ENCODE data around the gene MVB12B. TPM values are rescaled to one million over a fixed set of nuclear protein-coding genes. Genes with fewer than 3 reads are reported as not detected.

The MVB12B gene
- total RNA-seq, 6 experiments from 2014 or later: 7.2 to 16.2 (median 9.1) TPM

DNA sequence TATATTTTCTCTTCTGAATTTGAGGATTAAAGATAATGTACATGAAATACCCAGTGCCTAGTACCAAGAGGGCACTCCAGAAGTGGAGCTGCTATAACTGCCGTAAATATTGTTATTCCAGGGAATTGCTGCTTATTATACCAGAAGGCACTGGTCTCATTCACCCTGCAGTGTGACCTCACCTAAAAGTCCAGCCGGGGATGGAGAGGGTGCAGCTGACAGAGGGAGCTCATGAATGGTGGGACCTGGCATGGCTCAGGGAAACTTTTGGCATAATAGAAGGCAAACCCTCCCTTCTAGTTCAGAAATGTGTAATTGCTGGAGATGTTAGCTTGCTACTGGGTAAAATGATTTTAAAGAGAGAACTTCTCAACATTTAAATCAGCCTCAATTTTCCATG, 108.5 kb downstream of the MVB12B start:
- Histone ChIP-seq H3K4me1 (no peaks in the 10 kb centered on the region), H3K36me3 (peaks cover 0 to 5% (median 1%) of the 10 kb centered on the region in 4 donors), H3K27ac (no peak overlapping the region), H3K27me3 (no peaks in the 10 kb centered on the region), H3K9me3 (no peaks in the 10 kb centered on the region), H3K4me3 (no peak overlapping the region)
- 61% methylated on average over 2 of the region's 2 CpGs for WGBS (ENCODE audit: insufficient coverage, low coverage, low lambda C conversion rate, missing lambda C conversion rate)
- no peak for ATAC-seq
- no peak for TF ChIP-seq POLR2A (IDR thresholded peaks at IDR 0.05)
- TF ChIP-seq, protein P1, sequence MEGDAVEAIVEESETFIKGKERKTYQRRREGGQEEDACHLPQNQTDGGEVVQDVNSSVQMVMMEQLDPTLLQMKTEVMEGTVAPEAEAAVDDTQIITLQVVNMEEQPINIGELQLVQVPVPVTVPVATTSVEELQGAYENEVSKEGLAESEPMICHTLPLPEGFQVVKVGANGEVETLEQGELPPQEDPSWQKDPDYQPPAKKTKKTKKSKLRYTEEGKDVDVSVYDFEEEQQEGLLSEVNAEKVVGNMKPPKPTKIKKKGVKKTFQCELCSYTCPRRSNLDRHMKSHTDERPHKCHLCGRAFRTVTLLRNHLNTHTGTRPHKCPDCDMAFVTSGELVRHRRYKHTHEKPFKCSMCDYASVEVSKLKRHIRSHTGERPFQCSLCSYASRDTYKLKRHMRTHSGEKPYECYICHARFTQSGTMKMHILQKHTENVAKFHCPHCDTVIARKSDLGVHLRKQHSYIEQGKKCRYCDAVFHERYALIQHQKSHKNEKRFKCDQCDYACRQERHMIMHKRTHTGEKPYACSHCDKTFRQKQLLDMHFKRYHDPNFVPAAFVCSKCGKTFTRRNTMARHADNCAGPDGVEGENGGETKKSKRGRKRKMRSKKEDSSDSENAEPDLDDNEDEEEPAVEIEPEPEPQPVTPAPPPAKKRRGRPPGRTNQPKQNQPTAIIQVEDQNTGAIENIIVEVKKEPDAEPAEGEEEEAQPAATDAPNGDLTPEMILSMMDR (IDR thresholded peaks at IDR 0.05): no peak
- intact Hi-C loops (cut with DNase I): no loop called here
- DNase-seq: no peak

DNA sequence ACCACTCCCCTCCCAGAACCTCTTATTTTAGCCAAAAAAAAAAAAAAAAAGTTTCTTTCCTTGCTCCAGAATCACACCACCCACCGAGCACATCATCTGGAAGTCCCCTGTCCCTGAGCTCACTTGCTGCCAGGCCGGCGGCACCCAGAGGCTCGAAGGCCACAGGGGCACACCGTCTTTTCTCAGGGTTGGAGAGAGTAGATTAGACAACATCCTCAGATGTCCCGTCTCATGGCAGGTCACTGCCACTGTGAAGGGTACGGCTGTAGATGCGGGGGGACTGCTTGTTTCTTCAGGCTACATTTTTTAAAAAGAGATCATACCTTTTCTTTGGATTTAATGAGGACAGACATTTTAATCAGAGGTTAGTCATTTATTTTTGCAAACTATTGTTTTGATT, 109.0 kb downstream of the MVB12B start:
- H3K4me1 ChIP-seq: no peaks in the 10 kb centered on the region
- peaks cover 0 to 5% (median 0%) of the 10 kb centered on the region in 4 donors for H3K36me3 ChIP-seq
- H3K4me3 ChIP-seq: no peak overlapping the region
- intact Hi-C loops (cut with DNase I): no loop called here
- no peaks in the 10 kb centered on the region for H3K9me3 ChIP-seq
- H3K27me3 ChIP-seq: no peaks in the 10 kb centered on the region
- WGBS (ENCODE audit: insufficient coverage, low coverage, low lambda C conversion rate, missing lambda C conversion rate): 94% methylated on average over 8 of the region's 8 CpGs
- DNase-seq (no peak), ATAC-seq (no peak)
- TF ChIP-seq POLR2A (IDR thresholded peaks at IDR 0.05): no peak
- TF ChIP-seq, protein P1 (IDR thresholded peaks at IDR 0.05): no peak
- H3K27ac ChIP-seq: no peak overlapping the region

DNA sequence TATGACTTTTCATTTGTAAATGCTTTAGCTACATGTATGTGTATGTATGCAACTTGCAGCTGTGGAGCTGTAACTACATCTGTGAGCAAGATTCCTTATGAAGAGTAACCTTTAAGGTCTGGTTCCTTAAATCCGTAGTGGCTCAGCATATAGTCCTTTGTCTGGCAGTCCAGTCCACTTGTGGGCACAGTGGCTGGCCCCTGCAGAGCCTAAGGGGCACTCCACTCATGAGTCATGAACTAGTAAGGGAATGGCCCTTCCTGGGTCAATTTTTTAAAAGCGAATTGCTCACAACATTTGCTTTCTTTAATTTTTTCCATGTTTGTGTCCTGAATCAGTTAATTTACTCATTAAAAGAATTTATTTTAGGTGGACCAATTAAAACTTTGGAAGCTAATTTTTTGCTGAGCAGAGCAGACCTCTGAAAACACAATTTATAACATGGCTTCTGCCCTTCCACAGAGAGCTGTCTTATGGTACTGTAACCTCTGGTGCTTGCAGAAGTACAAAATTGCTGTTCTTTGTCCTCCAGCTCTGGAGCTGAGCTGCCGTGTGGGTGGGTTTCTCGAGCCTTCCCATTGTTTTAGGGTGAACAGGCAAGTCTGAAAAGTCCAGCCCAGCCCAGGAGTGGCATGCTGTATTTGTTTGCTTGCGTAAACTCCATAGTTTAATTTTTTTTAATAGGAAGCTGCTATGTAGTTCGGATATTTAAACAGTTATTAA, 110.1 kb downstream of the MVB12B start:
- H3K27ac ChIP-seq: no peak overlapping the region
- intact Hi-C loops (cut with DNase I): no loop called here
- no peaks in the 10 kb centered on the region for H3K27me3 ChIP-seq
- no peak for DNase-seq
- H3K4me1 ChIP-seq: no peaks in the 10 kb centered on the region
- 82% methylated on average over 6 of the region's 6 CpGs for WGBS (ENCODE audit: insufficient coverage, low coverage, low lambda C conversion rate, missing lambda C conversion rate)
- ATAC-seq: no peak
- H3K4me3 ChIP-seq: no peak overlapping the region
- peaks cover 0 to 5% (median 0%) of the 10 kb centered on the region in 4 donors for H3K36me3 ChIP-seq
- no peaks in the 10 kb centered on the region for H3K9me3 ChIP-seq
- no peak for TF ChIP-seq POLR2A (IDR thresholded peaks at IDR 0.05)
- TF ChIP-seq, protein P1 (IDR thresholded peaks at IDR 0.05): no peak

DNA sequence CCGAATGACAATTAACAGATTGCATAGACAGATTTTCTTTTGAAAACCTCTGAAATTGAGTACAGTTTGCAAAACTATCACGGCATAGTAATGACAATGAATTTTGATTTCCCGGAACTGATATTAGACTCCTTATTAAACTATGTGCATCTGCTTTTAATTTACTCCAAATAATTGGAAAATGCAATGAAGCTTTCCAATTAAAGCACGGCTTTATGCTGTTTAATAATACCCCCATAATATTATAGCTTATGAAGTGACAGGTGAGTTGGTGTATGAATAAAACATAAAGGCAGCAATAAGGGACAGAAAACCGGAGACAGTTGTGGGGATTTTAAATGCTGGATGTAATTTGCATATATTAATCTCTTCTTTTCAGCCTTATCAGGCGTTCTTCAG, 110.6 kb downstream of the MVB12B start:
- peaks cover 0 to 5% (median 0%) of the 10 kb centered on the region in 4 donors for H3K36me3 ChIP-seq
- no peak for ATAC-seq
- 92% methylated on average over 6 of the region's 6 CpGs for WGBS (ENCODE audit: insufficient coverage, low coverage, low lambda C conversion rate, missing lambda C conversion rate)
- H3K4me3 ChIP-seq: no peak overlapping the region
- DNase-seq: no peak
- H3K27ac ChIP-seq: no peak overlapping the region
- no peaks in the 10 kb centered on the region for H3K9me3 ChIP-seq
- no peaks in the 10 kb centered on the region for H3K4me1 ChIP-seq
- no peak for TF ChIP-seq POLR2A (IDR thresholded peaks at IDR 0.05)
- TF ChIP-seq, protein P1 (IDR thresholded peaks at IDR 0.05): no peak
- intact Hi-C loops (cut with DNase I): no loop called here
- H3K27me3 ChIP-seq: no peaks in the 10 kb centered on the region
